PFSK-1 (cell line): ENCODE results near the gene SRPK3.

Experiments used
- FOXP2 ChIP-seq: optimal IDR thresholded peaks from 2 replicates; pipeline ENCODE3; 2011; ENCODE audit warnings: borderline replicate concordance, control low read depth, inconsistent platforms; ENCODE audit not compliant: insufficient read depth; ENCODE audit errors: extremely low read length, extremely low read depth
- POLR2AphosphoS5 ChIP-seq: IDR thresholded peaks from 2 replicates; pipeline ENCODE4 v1.6.1; 2012; ENCODE audit warnings: low read depth, mild to moderate bottlenecking, control low read depth, low read length, moderate library complexity
- REST ChIP-seq, 2 experiments: IDR thresholded peaks; 2 replicates each; pipeline versions ENCODE4 v1.6.1 to v1.8.0; 2011 to 2012; ENCODE audit warnings: low read depth in 2 of 2, low read length in 2 of 2, control low read depth in 1 of 2, inconsistent platforms in 1 of 2, mild to moderate bottlenecking in 1 of 2, moderate library complexity in 1 of 2; ENCODE audit not compliant: insufficient read depth in 1 of 2
- TAF1 ChIP-seq: IDR thresholded peaks from 2 replicates; pipeline ENCODE4 v1.6.1; 2012; ENCODE audit warnings: low read length, control low read depth, borderline replicate concordance; ENCODE audit not compliant: insufficient read depth

- no peak for TF ChIP-seq REST (IDR thresholded peaks at IDR 0.05; ENCODE audit: insufficient read depth in 1 of 2, low read depth in 2 of 2, low read length in 2 of 2)
- no peak for TF ChIP-seq POLR2AphosphoS5
- no peak for TF ChIP-seq TAF1
- no peak for TF ChIP-seq FOXP2
These were observed 25.7 kb upstream of the SRPK3 start for GRCh38 chrX:153755136-153755535.
